22Rv1 (cell line): Measurements from ENCODE around the gene RASGRP2.

Experiments
- H3K27ac ChIP-seq: fragments of 450-650 bp; 2 replicates; pipeline ENCODE4 v1.5.1; 2017
- CTCF ChIP-seq: fragments of 450-650 bp; IDR thresholded peaks from 2 replicates; pipeline ENCODE4 v1.5.1; 2017; ENCODE audit warnings: mild to moderate bottlenecking
- ZFX ChIP-seq: fragments of 450-650 bp; IDR thresholded peaks from 2 replicates; pipeline ENCODE4 v1.6.1; 2017; ENCODE audit warnings: antibody characterized with exemption, borderline replicate concordance

The RASGRP2 gene

GRCh38 chr11:64788321-64789215 lies 44.6 kb upstream of the RASGRP2 start:
- TF ChIP-seq CTCF (no peak), ZFX (no peak)
- no peak overlapping the region for H3K27ac ChIP-seq

GRCh38 chr11:64787526-64788320 lies 43.8 kb upstream of the RASGRP2 start:
- H3K27ac ChIP-seq, result no peak overlapping the region
- TF ChIP-seq ZFX, result no peak
- peak; percentile 88 for TF ChIP-seq CTCF

- TF ChIP-seq ZFX (no peak), CTCF (no peak)
- H3K27ac ChIP-seq, result no peak overlapping the region
Measured at GRCh38 chr11:64786308-64786707, 42.4 kb upstream of the RASGRP2 start.

- TF ChIP-seq CTCF (no peak), ZFX (no peak)
- H3K27ac ChIP-seq, result no peak overlapping the region
Measured at GRCh38 chr11:64784813-64785581, 41.1 kb upstream of the RASGRP2 start.

- H3K27ac ChIP-seq, result peak within 1 kb of the TSS; percentile 99
- TF ChIP-seq ZFX, result no peak
- TF ChIP-seq CTCF, result no peak
Measured at GRCh38 chr11:64778473-64779298, 34.7 kb upstream of the RASGRP2 start, which contains the start of gene SF1. SF1 (minus strand) TSS chr11:64778542; CDS start chr11:64778392, 150 bp downstream.

- peak overlapping the region; percentile 99 for H3K27ac ChIP-seq
- TF ChIP-seq CTCF (no peak), ZFX (no peak)
Measured at GRCh38 chr11:64778223-64778472, 34.2 kb upstream of the RASGRP2 start.
